ENCODE data around the gene ENOX1. TPM values are rescaled to one million over a fixed set of nuclear protein-coding genes. Genes with fewer than 3 reads are reported as not detected.

ENOX1 gene
- total RNA-seq, 1 experiment from 2014 or later: 1.5 TPM

DNA sequence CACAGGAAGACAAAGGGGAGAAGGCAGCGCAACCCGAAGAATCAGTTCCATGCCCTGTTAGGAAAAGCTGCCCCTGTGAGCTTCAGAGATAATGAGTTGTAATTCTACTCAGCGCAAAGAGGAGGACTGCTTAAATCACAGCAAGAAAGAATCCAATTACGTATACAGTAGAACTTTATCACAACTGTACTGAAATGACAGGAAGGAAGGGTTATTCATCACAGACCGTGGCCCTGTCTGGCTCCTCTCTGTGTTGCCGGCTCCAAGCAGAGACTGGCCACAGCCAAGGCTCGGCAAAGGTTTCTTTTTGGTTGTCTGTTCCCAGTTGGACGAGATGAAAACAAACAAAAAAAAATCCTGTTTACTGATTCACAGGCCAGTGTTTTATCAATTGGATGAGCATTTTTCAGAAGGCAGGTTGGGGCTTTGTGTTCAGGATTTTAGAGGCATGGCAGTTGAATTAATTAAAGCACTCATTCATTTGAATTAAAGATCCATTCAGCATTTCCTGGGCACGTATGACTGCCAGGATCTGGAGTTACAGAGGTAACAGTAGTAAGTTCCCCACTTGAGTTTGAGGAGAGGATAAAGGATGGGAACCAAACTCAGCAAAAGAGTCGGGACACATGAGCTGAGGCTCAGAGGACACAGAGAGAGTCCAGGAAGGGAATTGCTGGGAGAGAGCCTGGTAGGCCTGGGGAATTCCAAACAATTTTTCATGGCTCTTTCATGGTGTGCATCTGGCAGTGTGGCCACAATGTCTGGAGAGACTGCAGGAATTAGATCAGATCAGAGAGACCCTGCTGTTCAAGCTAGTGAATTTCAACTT, 422.3 kb downstream of the ENOX1 start:
- intact Hi-C loops (cut with micrococcal nuclease; ENCODE audit: unreplicated experiment): no loop called here
- no TSS peak for BruUV-seq (replicated peaks)
- CTCF ChIA-PET: no interaction called here

DNA sequence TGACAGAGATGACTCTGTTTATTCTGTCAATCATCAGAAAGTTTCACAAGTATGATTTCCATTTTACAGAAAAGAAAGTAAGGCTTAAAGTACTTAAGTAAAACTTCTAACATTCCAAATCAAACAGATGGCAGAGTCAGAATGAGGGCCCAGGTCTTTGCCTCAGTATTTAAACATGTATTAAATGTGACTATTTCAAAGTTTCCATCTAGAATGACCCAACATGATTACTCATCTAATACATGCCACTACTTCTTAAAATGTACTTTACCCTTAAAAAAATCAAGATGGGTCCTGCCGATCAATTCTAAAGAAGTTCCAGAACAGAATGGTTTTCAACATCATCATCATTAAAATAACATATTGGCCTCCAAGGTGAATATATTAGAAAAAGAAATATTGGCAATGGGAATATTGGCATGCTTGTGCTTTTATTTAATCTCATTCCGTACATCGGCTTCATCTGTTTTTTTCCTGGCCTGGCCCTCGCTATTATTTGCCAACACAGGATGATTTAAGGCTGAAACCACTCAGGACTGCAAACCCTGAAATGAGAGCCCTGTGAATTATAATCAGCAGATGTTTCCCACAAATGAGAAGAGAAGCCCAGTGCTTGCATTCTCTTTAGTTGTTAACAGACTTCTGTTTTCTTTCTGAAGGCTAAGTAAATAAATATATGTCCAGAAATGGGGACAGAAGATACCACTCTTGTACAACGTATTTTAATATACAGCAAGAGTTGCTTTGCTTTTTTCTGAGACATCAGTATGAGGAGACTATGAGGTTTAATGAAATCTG, 423.4 kb downstream of the ENOX1 start:
- no peak overlapping the region for H3K4me3 Mint-ChIP-seq (ENCODE audit: low read depth, unreplicated experiment)
- BruUV-seq (replicated peaks): no TSS peak
- no peaks in the 10 kb centered on the region for H3K4me1 Mint-ChIP-seq (ENCODE audit: low read depth, unreplicated experiment)
- no peaks in the 10 kb centered on the region for H3K9me3 Mint-ChIP-seq (ENCODE audit: low read depth, unreplicated experiment)
- DNase-seq: no peak
- H3K36me3 Mint-ChIP-seq (ENCODE audit: insufficient read depth, unreplicated experiment): no peaks in the 10 kb centered on the region
- CTCF ChIA-PET: no interaction called here
- H3K27ac Mint-ChIP-seq (ENCODE audit: unreplicated experiment): no peak overlapping the region
- H3K27me3 Mint-ChIP-seq (ENCODE audit: unreplicated experiment): no peaks in the 10 kb centered on the region
- TF ChIP-seq CTCF (IDR thresholded peaks at IDR 0.05; ENCODE audit: unreplicated experiment): no peak
- intact Hi-C loops (cut with micrococcal nuclease; ENCODE audit: unreplicated experiment): no loop called here

More for the DNA sequence above, 422.3 kb downstream of the ENOX1 start:
- Mint-ChIP-seq H3K4me3 (ENCODE audit: low read depth, unreplicated experiment) (no peak overlapping the region), H3K27me3 (ENCODE audit: unreplicated experiment) (no peaks in the 10 kb centered on the region), H3K36me3 (ENCODE audit: insufficient read depth, unreplicated experiment) (no peaks in the 10 kb centered on the region), H3K27ac (ENCODE audit: unreplicated experiment) (no peak overlapping the region), H3K9me3 (ENCODE audit: low read depth, unreplicated experiment) (no peaks in the 10 kb centered on the region), H3K4me1 (ENCODE audit: low read depth, unreplicated experiment) (no peaks in the 10 kb centered on the region)
- no peak for TF ChIP-seq CTCF (IDR thresholded peaks at IDR 0.05; ENCODE audit: unreplicated experiment)
- no peak for DNase-seq

- BruUV-seq (replicated peaks): no TSS peak
- Mint-ChIP-seq H3K4me3 (ENCODE audit: low read depth, unreplicated experiment) (no peak overlapping the region), H3K27ac (ENCODE audit: unreplicated experiment) (no peak overlapping the region), H3K4me1 (ENCODE audit: low read depth, unreplicated experiment) (no peaks in the 10 kb centered on the region), H3K27me3 (ENCODE audit: unreplicated experiment) (no peaks in the 10 kb centered on the region), H3K9me3 (ENCODE audit: low read depth, unreplicated experiment) (no peaks in the 10 kb centered on the region), H3K36me3 (ENCODE audit: insufficient read depth, unreplicated experiment) (no peaks in the 10 kb centered on the region)
- TF ChIP-seq CTCF (IDR thresholded peaks at IDR 0.05; ENCODE audit: unreplicated experiment): no peak
- CTCF ChIA-PET: no interaction called here
- no peak for DNase-seq
- intact Hi-C loops (cut with micrococcal nuclease; ENCODE audit: unreplicated experiment): no loop called here
Observed at GRCh38 chr13:43362556-43362955, 424.2 kb downstream of the ENOX1 start.

- no peak for DNase-seq
- Mint-ChIP-seq H3K27ac (ENCODE audit: unreplicated experiment) (no peak overlapping the region), H3K9me3 (ENCODE audit: low read depth, unreplicated experiment) (no peaks in the 10 kb centered on the region), H3K36me3 (ENCODE audit: insufficient read depth, unreplicated experiment) (no peaks in the 10 kb centered on the region), H3K4me1 (ENCODE audit: low read depth, unreplicated experiment) (no peaks in the 10 kb centered on the region), H3K4me3 (ENCODE audit: low read depth, unreplicated experiment) (no peak overlapping the region), H3K27me3 (ENCODE audit: unreplicated experiment) (no peaks in the 10 kb centered on the region)
- BruUV-seq (replicated peaks): no TSS peak
- intact Hi-C loops (cut with micrococcal nuclease; ENCODE audit: unreplicated experiment): no loop called here
- CTCF ChIA-PET: no interaction called here
- TF ChIP-seq CTCF (IDR thresholded peaks at IDR 0.05; ENCODE audit: unreplicated experiment): no peak
Observed at GRCh38 chr13:43360892-43361610, 425.7 kb downstream of the ENOX1 start.
